GM18868 (cell line): Measurements from ENCODE around the gene KCNE3.

Experiments used
- ATAC-seq: cut with Tn5 transposase; IDR thresholded peaks from one replicate; pipeline ENCODE4 v1.9.1; 2021; ENCODE audit warnings: mild to moderate bottlenecking, moderate library complexity; ENCODE audit not compliant: unreplicated experiment

KCNE3 gene, protein sequence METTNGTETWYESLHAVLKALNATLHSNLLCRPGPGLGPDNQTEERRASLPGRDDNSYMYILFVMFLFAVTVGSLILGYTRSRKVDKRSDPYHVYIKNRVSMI

DNA sequence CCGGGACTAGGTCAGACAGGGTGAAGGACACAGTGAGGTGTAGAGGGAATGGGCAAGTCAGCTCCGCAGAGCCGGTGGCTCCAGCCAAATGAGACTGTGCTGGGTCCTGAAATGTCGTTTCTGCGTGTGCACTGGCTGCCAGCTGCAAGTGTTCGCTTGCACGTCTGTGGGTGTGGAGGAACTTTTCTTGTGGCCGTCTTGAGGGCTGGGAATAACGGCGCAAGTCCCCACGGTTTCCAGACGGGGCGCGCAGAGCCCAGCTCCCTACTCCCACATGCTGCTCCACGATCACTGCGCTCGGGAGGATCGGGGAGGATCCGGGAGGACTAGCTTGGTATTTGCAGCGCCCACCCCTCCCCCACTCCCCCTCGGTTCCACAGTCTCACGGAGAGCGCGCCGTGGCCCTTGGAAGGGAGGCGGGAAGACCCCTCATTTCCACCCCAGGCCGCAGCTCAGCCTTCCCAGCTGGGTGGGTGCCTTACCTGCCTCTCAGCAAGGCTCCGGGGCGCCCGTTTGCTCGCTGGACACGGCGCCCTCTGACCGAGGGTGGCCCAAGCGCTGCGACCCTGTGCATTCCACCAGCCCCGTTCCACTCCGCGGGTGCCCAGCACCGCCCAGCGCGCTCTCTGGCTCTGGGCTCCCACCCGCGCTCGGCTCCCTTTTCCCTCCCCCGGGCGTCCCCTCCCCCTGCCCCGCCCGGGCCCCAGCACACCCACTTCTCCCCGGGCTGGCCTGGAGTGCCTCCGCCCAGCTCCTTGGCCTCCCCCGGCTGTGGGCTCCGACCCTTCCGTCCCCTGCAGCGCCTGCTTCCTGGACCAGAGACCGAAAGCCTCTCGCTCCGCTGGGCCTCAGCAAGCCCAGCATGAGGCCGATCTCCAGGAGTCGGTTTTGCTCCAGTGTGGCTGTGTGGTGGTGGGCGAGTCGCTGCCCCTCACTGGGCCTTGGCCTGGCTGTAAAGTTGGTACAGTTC lies at the start of gene KCNE3:
Gene KCNE3, minus strand, starts transcription at position 634 of the 970 bp plus-strand sequence. CDS start 9,986 bp downstream, outside the sequence.
- ATAC-seq, result no peak

DNA sequence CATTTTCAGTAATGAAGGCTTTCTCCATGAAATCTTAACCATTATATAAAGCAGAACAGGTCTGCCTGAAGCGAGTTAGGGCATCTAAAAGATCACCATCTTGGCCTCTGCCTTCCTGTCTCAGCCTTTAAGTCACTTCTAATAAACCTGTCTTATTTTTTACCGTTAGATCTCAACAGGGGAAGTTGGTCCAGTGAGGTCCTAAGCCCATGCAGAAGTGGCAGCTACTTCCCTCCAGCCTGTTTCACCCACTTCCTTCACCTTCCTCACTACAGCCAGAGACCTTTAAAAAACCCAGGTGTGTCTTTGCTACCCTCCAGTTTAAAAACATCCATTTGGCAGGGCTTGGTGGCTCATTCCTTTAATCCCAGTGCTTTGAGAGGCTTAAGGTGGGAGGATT lies 40.2 kb upstream of the KCNE3 start:
- ATAC-seq, result no peak

DNA sequence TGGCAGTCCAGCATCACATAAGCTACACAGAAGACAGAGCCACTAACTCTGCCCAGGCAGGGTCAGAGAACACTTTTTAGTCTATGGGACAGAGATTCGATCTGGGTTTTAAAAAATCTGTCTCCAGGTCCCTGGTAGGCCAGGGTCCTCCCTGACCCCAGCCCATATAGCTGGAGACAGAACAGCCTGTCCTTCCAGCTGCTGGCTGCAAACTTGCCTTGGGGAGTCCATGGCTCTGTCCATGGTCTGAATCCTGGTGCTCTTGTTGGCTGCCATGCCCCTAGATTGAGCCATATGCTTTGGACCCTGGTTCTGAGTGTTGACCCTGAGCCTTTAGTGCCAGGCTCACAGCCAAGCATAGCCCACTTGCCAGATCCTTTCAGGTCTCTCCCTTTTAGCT lies 39.5 kb upstream of the KCNE3 start:
- no peak for ATAC-seq

DNA sequence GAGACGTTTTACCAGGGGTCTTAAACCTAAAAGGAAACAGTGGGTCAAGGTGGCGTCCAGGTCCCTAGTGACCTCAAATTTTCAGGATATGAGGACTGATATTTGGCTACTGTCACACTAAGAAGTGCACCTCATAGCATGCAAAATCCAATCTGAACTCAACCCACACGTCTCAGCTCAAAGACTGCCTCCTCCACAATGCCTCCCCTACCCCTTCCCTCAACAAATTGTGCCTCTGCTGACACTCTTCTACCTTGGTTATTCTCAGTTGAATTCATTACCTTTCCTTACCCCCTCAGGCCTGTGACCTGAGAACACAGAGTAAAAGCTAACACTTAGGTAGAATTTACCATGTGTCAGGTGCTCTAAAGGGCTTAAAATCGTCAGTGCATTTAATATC lies 38.6 kb upstream of the KCNE3 start:
- no peak for ATAC-seq

DNA sequence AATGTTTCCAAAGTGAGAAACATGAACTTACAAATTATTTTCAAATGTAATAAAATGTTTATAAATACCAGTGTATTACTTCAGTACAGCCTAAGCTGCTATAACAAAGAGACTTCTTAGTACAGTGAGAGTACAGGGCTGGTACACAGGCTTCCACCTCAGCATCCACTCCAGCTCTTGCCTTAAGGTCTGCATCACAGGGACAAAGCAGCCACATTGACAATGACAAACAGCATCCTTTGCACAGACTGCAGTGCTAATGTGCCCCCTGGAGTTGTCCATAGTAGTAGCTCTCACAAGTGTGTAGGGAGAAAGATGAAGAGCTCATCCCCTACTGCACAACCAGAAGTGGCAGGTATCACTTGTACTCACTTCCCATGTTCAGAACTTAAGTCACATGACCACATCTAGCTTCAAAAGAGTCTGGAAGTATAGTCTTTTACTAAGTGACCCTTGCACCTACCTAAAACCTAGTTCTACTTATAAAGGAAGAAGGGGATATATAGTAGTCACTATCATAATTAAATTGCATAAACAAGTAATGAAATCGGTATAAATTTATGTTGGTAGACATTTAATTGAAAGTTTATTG lies 36.8 kb upstream of the KCNE3 start:
- ATAC-seq, result no peak

DNA sequence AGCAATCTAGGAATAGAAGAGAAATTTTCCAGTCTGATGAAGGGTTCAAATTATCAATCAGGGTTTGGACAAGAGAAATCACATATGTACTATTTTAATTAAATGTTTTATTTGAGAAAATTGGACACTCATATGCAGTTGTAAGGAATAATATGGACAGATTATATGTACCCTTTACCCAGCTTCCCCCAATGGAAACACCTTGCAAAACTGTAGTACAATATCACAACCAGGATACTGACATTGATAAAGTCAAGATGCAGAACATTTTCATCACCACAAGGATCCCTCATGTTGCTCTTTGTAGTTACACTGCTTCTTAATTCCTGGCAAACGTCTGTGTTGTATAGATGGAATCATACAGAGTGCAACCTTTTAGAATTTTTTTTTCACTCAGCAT lies 27.6 kb upstream of the KCNE3 start:
- no peak for ATAC-seq

DNA sequence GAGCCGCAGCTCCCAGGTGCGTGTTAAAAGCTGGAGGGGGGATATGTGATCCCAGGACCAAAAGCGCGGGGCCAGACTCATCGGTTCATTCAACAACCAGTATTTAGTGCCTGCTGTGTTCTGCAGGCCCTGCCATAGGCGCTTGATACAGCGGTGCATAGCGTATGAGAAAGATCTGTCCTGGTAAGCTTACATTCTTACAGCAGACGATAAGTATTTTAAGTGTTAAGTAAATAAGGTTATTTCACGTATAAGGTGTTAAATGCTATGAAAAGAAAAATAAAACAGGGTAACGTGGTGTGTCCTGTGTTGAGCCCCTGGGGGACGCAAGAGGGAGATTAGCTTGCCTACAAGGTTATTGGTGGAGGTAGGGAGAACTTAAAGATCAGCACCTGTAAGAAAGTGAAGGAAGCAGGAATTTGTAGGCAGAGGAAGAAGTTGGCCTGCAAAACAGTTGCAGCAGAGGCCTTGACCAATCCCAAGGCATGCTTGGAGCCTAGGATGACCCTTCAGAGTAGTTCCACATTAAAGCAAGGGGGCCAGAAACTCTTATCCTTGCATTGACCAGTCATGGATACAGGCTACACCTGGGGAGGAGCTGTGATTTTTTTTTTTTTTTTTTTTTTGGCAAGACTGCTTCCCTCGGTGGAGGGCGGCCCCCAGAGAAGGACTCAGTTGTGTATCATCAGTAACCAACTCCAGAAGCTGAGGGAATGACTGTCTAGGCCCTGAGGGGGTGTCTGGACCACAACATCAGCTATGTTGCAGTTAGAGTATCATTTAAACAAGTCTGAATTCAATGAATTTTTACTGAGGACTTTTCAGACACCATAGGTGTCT lies 26.7 kb upstream of the KCNE3 start:
- ATAC-seq, result no peak

DNA sequence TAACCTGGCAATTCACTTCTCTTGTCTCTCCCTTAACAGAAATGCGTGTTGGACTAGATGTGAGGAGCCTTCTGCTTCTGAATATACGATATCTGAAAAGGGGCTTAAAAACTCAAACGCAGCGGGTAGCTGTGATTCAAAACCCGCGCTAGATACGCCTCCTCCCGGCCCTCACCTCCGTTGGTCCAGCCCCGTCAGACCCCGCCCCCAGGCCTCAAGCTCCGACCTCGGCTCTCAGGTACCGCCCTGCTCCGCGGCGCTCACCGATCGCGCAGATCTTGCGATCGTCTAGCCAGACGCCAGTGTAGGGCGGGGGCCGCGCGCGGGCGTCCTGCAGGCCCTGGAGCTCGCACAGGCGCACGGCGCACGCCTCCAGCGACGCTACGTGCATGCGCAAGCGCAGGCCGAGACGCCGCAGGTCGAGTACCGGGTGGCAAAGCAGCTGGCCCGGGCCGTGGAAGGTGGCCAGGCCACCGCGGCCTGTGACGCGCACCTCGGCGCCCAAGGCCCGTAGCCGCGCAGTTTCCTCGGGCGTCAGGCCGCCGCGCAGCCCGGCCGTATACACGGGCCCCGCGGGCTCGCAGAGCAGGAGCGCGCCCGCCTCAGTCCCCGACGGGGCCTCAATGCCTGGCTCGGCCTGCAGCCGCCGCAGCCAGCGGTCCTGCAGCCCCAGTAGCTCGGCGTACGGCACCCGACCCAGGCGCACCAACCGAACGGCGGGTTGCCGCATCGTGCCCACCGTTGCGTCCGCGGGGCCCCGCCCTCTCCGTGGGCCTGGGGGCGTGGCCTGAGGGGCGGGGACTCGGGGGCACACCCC lies 25.8 kb upstream of the KCNE3 start, which contains the start of gene LIPT2:
Gene LIPT2, minus strand, starts transcription at position 751 of the 817 bp plus-strand sequence. Its CDS starts 21 bp downstream, at position 730.
- ATAC-seq, result peak; percentile 97

DNA sequence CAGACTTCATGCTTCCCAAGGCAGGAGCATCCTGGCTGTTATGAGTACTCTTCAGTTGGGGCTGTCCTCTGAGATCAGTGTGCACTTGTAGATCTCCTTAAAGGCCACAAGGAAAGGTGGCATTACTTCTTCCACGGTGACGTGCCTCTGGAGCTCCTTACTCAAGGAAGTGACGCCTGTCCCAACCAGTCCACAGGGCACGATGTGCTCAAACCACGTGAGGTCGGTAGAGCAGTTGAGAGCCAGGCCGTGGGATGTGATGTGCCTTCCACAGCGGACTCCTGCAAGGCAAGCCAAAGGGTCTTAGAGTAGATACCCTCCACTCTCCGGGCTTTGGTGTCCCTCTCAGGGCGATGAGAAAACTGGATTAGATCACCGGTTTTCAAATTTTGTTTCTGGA lies 24.7 kb upstream of the KCNE3 start:
- ATAC-seq, result no peak

DNA sequence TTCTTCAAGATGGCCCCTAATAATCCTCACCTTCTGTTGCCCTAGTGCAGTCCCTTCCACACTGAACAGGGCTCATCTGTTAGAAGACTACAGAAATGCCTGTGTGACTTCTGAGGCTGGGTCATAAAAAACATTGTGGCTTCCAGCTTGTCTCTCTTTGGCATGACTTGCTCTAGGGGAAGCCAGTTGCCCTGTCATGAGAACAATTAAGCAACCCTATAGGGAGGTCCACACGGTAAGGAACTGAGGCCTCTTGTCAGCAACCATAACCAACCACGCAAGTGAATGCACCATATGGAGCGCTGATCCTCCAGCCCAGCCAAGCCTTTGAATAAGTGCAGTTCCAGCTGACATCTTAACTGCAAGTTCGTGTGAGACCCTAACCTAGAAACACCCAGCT lies 23.6 kb upstream of the KCNE3 start:
- ATAC-seq, result no peak

DNA sequence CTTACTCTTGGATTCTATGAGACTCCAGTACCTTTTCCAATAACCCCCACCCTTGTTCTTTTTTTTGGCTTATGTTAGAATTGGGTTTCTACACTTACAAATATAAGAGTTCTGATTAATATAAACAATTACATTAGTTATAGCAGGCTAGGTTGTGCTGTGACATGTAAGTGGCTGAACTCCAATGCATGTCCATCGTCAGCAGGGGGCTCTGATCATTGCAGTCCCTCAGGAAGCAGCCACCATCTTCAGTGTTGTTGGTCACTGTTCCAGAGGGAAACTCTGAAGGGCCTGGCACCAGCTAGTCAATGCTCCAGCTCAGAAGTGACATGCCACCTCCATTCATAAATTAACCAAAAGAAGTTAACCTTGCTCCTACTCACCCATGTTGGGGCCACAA lies 20.5 kb upstream of the KCNE3 start:
- ATAC-seq, result no peak

DNA sequence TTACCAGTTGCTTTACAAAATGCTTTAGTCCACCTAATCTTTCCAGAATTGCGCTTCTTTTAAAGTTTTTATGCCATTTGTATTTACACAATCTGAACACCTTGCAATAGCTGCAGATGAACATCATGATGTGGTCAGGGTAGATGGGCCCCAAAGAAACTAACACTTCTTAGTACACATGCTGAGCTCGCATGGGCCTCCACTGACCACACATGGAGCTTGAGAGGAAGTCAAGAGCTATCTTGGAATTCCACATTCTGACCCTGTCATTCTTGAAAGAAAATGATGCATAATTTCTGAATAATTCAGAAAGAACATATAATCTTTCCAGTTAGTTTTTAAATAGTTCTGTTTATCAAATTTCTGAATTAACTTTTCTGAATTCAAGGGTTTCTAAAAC lies 18.5 kb upstream of the KCNE3 start:
- ATAC-seq, result no peak

DNA sequence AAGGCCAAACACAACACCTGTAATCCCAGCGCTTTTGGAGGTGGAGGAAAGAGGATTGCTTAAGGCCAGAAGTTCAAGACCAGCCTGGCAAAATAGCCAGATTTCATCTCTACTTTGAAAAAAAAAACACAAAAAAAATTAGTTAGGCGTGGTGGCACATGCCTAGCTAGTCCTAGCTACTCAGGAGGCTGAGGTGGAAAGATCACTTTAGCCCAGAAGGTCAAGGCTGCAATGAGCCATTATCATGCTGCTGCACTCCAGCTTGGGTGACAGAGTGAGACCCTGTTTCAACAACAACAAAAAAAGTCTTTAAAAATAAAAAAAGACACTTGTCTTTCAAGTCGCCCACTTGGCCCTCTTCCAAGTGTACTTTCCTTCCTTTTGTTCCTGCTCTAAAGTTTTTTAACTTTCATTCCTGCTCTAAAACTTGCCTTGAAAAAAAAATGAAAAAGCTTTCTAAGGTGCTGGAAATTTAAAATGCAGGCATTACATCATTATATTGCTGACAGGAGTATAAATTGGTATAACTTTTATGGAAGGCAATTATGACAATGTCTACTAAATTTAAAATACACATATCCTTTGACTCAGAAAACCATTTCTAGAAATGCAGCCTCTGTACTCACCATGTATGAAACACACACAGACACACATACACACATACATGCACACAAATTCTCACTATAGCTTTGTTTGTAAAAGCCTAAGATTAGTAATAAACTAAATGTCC lies 13.5 kb upstream of the KCNE3 start:
- no peak for ATAC-seq

DNA sequence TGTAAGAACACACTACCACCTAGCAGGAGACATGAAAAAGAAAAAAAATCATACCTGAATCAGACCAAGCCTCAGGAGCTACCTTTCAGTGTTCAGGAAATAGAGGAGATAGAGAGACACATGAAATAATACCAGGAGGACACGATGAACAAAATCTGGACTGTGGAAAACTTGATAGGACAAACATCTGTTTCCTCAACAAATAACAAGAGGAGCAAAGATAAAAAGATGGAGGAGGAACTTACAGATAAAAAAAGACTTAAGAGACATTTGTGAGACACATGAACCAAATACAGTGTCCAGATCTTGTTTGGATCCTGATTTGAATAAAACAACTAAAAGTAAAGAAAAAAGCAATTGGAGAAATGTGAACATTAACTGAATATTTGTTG lies 12.4 kb upstream of the KCNE3 start:
- no peak for ATAC-seq

DNA sequence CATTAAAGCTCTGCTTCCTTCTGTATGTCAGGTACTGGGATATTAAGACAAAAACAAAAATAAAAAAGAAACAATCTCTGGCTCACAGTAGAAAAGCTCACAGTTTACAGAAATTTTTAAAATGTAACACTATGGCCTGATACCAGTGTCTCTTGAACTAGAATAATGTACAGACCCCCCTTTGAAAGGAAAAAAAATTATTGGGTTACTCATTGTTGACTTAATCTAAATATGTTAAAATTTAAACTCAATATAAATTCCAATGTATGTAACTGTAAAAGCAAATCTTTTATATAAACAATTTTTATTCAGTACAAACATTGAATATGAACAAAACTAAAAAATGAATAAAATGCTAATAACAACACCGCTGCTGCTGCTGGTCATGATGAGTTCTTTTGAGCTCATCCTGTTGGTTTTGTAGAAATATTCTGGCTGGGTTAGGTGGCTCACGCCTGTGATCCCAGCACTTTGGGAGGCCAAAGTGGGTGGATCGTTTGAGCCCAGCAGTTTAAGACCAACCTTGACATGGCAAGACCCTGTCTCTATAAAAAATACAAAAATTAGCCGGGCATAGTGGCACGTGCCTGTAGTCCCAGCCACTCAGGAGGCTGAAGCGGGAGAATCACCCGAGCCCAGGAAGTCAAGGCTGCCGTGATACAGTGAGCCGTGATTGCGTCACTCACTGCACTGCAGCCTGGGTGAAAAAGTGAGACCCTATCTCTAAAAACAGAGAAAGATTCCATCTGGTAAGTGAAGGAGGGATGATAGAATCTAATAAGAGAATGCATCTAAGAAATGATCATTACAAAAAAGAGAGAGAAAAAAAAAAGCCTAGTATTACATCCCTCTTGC lies 11.8 kb upstream of the KCNE3 start:
- ATAC-seq, result no peak

DNA sequence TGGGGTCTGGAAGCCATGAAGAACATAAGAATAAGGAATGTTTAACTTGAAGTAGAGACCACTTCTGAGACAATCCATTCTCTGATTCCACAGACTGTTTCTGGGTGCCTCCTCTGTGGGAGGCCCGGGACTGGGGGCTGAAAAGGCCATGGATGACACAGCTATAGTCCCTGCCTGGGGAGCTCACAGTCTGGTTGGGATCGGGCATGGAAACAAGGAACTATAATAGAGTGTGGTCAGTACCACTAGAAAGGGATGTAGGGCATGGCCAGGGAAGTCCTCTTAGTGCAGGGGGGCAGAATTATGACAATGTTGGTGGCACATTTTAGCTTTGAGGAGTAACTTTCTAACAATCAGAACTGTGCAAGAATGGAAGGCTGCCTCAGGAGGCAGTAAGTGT lies 9.2 kb upstream of the KCNE3 start:
- ATAC-seq, result no peak

DNA sequence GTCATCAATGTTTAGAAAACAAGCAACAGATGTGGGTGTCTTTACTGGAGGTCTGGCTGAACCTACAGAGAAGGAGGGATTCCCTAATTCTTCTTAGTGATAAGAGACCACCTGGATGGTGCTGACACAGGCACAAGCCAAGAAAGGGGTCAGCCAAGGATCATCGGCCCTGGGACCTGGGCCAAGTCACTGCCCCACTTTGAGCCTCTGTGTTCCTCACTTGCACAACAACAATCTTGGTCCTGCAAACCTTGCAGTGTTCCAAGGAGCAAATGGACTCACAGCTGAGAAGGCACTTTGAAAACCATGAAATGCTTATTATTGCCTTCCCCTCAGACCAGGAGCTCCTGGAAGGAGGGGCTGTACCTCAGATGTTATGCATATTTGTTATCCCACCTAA lies 7.0 kb upstream of the KCNE3 start:
- no peak for ATAC-seq

DNA sequence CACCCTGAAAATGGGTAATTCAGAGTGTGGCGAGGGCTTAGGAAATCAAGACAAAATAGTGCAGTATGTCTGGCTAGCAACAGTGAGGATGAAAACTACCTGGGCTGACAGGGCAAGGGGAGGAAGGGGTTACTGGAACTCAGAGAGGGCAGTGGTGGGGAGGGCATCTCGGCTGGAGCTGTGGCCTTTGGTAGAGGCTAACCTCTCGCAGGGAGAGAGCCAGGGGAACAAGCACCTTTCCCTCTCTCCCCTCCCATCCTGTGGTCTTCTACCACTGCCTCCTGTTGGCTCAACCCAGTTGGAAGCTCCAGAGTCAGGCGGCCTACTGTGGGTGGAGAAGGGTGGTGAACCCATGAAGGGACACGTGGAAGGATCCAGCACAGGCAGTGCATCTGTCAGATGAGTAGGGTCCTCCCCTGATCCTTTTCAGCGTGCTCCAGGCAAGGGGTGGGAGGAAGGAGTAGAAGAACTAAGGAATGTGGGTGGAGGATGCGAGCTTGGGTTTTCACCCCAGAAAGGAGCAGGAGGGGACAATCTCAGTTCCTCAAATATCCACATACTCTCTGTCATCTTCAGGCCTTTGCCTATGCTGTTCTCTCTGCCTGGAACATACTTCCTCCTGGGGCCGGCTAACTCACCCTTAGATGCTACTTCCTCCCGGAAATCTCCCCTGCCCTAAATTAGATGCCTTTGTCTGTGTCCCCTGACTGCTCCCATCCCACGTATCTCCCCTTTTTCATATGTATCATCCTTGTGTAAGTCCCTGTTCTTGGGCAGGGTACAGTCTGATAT lies 6.2 kb upstream of the KCNE3 start:
- no peak for ATAC-seq
